ENCODE data around the gene RNF150. TPM values are rescaled to one million over a fixed set of nuclear protein-coding genes. Genes with fewer than 3 reads are reported as not detected.
A peak's percentile ranks its signal among the peaks of the same experiment; 100 is the strongest.

Gene RNF150
- total and polyA plus RNA-seq, 2 of the 4 experiments (the other 2 are of a cell fraction), result 6.2 to 18.1 TPM

- Histone ChIP-seq H3K36me3 (ENCODE audit: control insufficient read depth, insufficient read depth, low read length) (no peaks in the 10 kb centered on the region), H3K4me3 (ENCODE audit: insufficient read depth, low read depth, low read length) (peak overlapping the region; percentile 97), H3K9ac (ENCODE audit: low read depth, low read length) (peak overlapping the region; percentile 70; the same call in 1 of the 2 replicates), H3K9me3 (ENCODE audit: control insufficient read depth, insufficient read depth, low read length) (no peaks in the 10 kb centered on the region), H3K4me1 (ENCODE audit: control insufficient read depth, insufficient read depth, low read length) (peaks cover 4% of the 10 kb centered on the region), H3K4ac (ENCODE audit: low read depth, low read length) (no peak overlapping the region), H4K91ac (ENCODE audit: insufficient read depth, low read depth, low read length) (no peak overlapping the region), H3K79me1 (ENCODE audit: low read depth in 1 of 2, low read length in 2 of 2) (peaks cover 0 to 12% of the 10 kb centered on the region in 2 experiments), H4K8ac (ENCODE audit: low read depth in 2 of 2, low read length in 2 of 2) (no peak overlapping the region; a peak in 1 of 4 replicates), H4K20me1 (ENCODE audit: insufficient read depth, low read length) (no peaks in the 10 kb centered on the region; the same call in 1 of the 2 replicates), H4K5ac (ENCODE audit: low read depth, low read length) (no peak overlapping the region), H2BK20ac (ENCODE audit: low read depth, low read length) (no peak overlapping the region), H2BK5ac (ENCODE audit: low read depth, low read length, poor library complexity, severe bottlenecking) (no peak overlapping the region), H3K18ac (ENCODE audit: low read depth, low read length) (no peak overlapping the region), H3K9me1 (ENCODE audit: insufficient read depth, low read length) (no peaks in the 10 kb centered on the region), H3K14ac (replicated peaks; ENCODE audit: low read depth, low read length) (no peak overlapping the region), H3K56ac (ENCODE audit: extremely low read depth, insufficient read depth, low read length) (no peak overlapping the region), H3K27ac (ENCODE audit: insufficient read depth, low read length) (no peak overlapping the region), H2BK15ac (ENCODE audit: low read depth, low read length) (no peak overlapping the region), H2AK5ac (ENCODE audit: low read depth, low read length) (no peak overlapping the region), H2AK9ac (replicated peaks; ENCODE audit: low read depth, low read length, poor library complexity) (no peak overlapping the region), H3K4me2 (ENCODE audit: low read depth, low read length) (peak overlapping the region; percentile 91), H3K27me3 (ENCODE audit: control insufficient read depth, insufficient read depth, low read length) (0 out of 2 replicates have a peak, but pooled peaks cover 2% of the 10 kb centered on the region), H2AFZ (replicated peaks; ENCODE audit: low read length, poor library complexity) (peak overlapping the region; percentile 95), H2BK120ac (ENCODE audit: low read depth, low read length) (no peak overlapping the region), H3K23ac (ENCODE audit: low read depth, low read length) (no peak overlapping the region)
- ATAC-seq (ENCODE audit: low read depth), result no peak
- no peak for DNase-seq
- WGBS, 2 experiments (ENCODE audit: extremely low coverage in 2 of 2, insufficient read length in 1 of 2), result 0% methylated on average over 1 of the region's 8 CpGs; no CpG with 5 or more reads in 1 of the 2 experiments
- in situ Hi-C loops (cut with MboI; ENCODE audit: low sequenced_read_pairs) (loop anchor here (5.0 to 25.0 kb wide), 2 partner anchors 269 to 769 kb away; partner anchors contain the start of gene SCOC), intact Hi-C loops (cut with micrococcal nuclease) (loop anchor here (1.0 to 5.0 kb wide), 4 partner anchors 85 to 759 kb away; partner anchors contain the start of gene SCOC), dilution Hi-C loops (cut with HindIII; ENCODE audit: low sequenced_read_pairs, unreplicated experiment) (loop anchor here (25.0 kb wide), 1 partner anchor 244 kb away; no protein-coding TSS in a partner anchor)
- TF ChIP-seq RAD21 (IDR thresholded peaks at IDR 0.05; ENCODE audit: low read length) (no peak), CTCF (conservative IDR thresholded peaks at IDR 0.05; ENCODE audit: low read depth, low read length) (no peak), POLR2A (IDR thresholded peaks at IDR 0.05; ENCODE audit: low read depth, low read length) (no peak), CHD1 (IDR thresholded peaks at IDR 0.05; ENCODE audit: low read depth, low read length) (no peak), BHLHE40 (IDR thresholded peaks at IDR 0.05; ENCODE audit: low read depth, low read length) (no peak), MAZ (IDR thresholded peaks at IDR 0.05; ENCODE audit: borderline replicate concordance, low read depth, low read length) (no peak), RFX5 (IDR thresholded peaks at IDR 0.05; ENCODE audit: low read depth, low read length) (no peak), RCOR1 (IDR thresholded peaks at IDR 0.05; ENCODE audit: insufficient replicate concordance, low read length) (no peak), NFE2L2 (IDR thresholded peaks at IDR 0.05; ENCODE audit: low read depth, low read length) (no peak), ELK1 (IDR thresholded peaks at IDR 0.05; ENCODE audit: borderline replicate concordance, low read depth, low read length) (no peak), SMC3 (IDR thresholded peaks at IDR 0.05; ENCODE audit: low read depth, low read length) (no peak), MAFK (IDR thresholded peaks at IDR 0.05; ENCODE audit: low read depth, low read length) (no peak), CEBPB (IDR thresholded peaks at IDR 0.05; ENCODE audit: low read depth, low read length) (no peak), MXI1 (IDR thresholded peaks at IDR 0.05; ENCODE audit: borderline replicate concordance, low read depth, low read length) (no peak), FOS (IDR thresholded peaks at IDR 0.05; ENCODE audit: low read depth, low read length) (no peak)
- TF ChIP-seq, protein P1, sequence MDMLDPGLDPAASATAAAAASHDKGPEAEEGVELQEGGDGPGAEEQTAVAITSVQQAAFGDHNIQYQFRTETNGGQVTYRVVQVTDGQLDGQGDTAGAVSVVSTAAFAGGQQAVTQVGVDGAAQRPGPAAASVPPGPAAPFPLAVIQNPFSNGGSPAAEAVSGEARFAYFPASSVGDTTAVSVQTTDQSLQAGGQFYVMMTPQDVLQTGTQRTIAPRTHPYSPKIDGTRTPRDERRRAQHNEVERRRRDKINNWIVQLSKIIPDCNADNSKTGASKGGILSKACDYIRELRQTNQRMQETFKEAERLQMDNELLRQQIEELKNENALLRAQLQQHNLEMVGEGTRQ (IDR thresholded peaks at IDR 0.05; ENCODE audit: low read depth, low read length), result no peak
- BruUV-seq (replicated peaks), result no TSS peak
- POLR2A ChIA-PET (ENCODE audit: unreplicated experiment), result no interaction called here
- CTCF ChIA-PET, result interaction anchor here (4.0 kb wide), 1 partner anchor 272 kb away, joined by 33 read pairs; no protein-coding TSS in a partner anchor
Measured at GRCh38 chr4:141131723-141132071, 1.6 kb downstream of the RNF150 start.
